B cell (primary cell): ENCODE results near the gene SOX8. TPM values are rescaled to one million over a fixed set of nuclear protein-coding genes. Genes with fewer than 3 reads are reported as not detected.

Experiments
- ATAC-seq: fragments of 200-7000 bp; cut with Tn5 transposase; one replicate; pipeline ENCODE4 v1.10.0; 2021; ENCODE audit warnings: low read depth, mild to moderate bottlenecking, moderate number of reproducible peaks, moderate library complexity
- CTCF ChIA-PET: fragments of 350-600 bp; sonication (Branson Sonifier 250); formaldehyde crosslinking; loops from one replicate; lab custom pipeline; 2021; ENCODE audit warnings: antibody characterized with exemption, inconsistent platforms; lab: Charles Lee
- POLR2A ChIA-PET: fragments of 350-600 bp; sonication (Branson Sonifier 250); formaldehyde crosslinking; loops from one replicate; lab custom pipeline; 2021; ENCODE audit warnings: antibody characterized with exemption; lab: Charles Lee
- DNase-seq: peaks from one replicate; pipeline ENCODE4 v3.0.0; 2013
- H2AFZ ChIP-seq: 2 replicates; pipeline ENCODE4 v1.6.1; 2012; ENCODE audit warnings: mild to moderate bottlenecking, low read depth, low read length; ENCODE audit not compliant: insufficient read depth, poor library complexity, severe bottlenecking
- H3K27ac ChIP-seq, 2 donors: 1 replicate in 1 of 2; 2 replicates in 1 of 2; pipeline ENCODE4 v1.5.1; 2012 to 2013; ENCODE audit warnings: low read length in 2 of 2, mild to moderate bottlenecking in 2 of 2, moderate library complexity in 1 of 2
- H3K27me3 ChIP-seq, 4 experiments: fragments of 200-600 bp in 1 of 4; sonication (generic) in 1 of 4; replicated peaks in 1 of 4; 1 replicate in 2 of 4; 2 replicates in 2 of 4; pipeline versions ENCODE4 v1.6.1 to v1.7.0; 2013 to 2016; ENCODE audit warnings: low read length in 3 of 4, mild to moderate bottlenecking in 2 of 4, mixed read lengths in 1 of 4, moderate library complexity in 1 of 4; ENCODE audit not compliant: insufficient read depth in 4 of 4, control insufficient read depth in 3 of 4; ENCODE audit errors: control extremely low read depth in 1 of 4
- H3K36me3 ChIP-seq, 2 experiments: replicated peaks in 1 of 2; 1 replicate in 1 of 2; 2 replicates in 1 of 2; pipeline versions ENCODE4 v1.6.1 to v1.7.1; 2013; ENCODE audit warnings: low read length in 1 of 2; ENCODE audit not compliant: insufficient read depth in 2 of 2, control insufficient read depth in 1 of 2; ENCODE audit errors: control extremely low read depth in 1 of 2, extremely low read depth in 1 of 2
- H3K4me1 ChIP-seq, 2 donors: fragments of 200-600 bp in 1 of 2; sonication (generic) in 1 of 2; 1 replicate in 1 of 2; 2 replicates in 1 of 2; pipeline versions ENCODE4 v1.5.1 to v1.6.1; 2013 to 2017; ENCODE audit warnings: low read length in 2 of 2; ENCODE audit not compliant: control insufficient read depth in 2 of 2, insufficient read depth in 2 of 2
- H3K4me2 ChIP-seq: replicated peaks from 2 replicates; pipeline ENCODE3; 2012; ENCODE audit warnings: mild to moderate bottlenecking, low read depth, low read length; ENCODE audit not compliant: poor library complexity, severe bottlenecking
- H3K4me3 ChIP-seq, 5 experiments: fragments of 200-600 bp in 1 of 5; sonication (generic) in 1 of 5; 1 replicate in 3 of 5; 2 replicates in 2 of 5; pipeline versions ENCODE4 v1.5.1 to v1.7.0; 2011 to 2016; ENCODE audit warnings: low read length in 4 of 5, mild to moderate bottlenecking in 4 of 5, low read depth in 2 of 5, control low read depth in 1 of 5, moderate library complexity in 1 of 5; ENCODE audit not compliant: insufficient read depth in 1 of 5; ENCODE audit errors: control extremely low read depth in 1 of 5, extremely low read depth in 1 of 5
- H3K79me2 ChIP-seq: fragments of 200-600 bp; sonication (generic); one replicate; pipeline ENCODE4 v1.6.0; 2016; ENCODE audit warnings: low read length; ENCODE audit not compliant: control insufficient read depth, insufficient read depth
- H3K9ac ChIP-seq: fragments of 200-600 bp; sonication (generic); 2 replicates; pipeline ENCODE4 v1.6.1; 2017; ENCODE audit warnings: mild to moderate bottlenecking, low read length, moderate library complexity
- H3K9me3 ChIP-seq, 3 donors: one replicate each; pipeline versions ENCODE4 v1.6.1 to v1.7.1; 2013; ENCODE audit warnings: low read length in 2 of 3; ENCODE audit not compliant: control insufficient read depth in 2 of 3, insufficient read depth in 1 of 3; ENCODE audit errors: control extremely low read depth in 1 of 3
- H4K20me1 ChIP-seq: 2 replicates; pipeline ENCODE4 v1.6.0; 2012; ENCODE audit warnings: mild to moderate bottlenecking, low read length; ENCODE audit not compliant: insufficient read depth, control insufficient read depth, poor library complexity, severe bottlenecking
- H3K27ac Mint-ChIP-seq: one replicate; pipeline ENCODE4 v1.8.0; 2021; ENCODE audit warnings: mixed read lengths
- H3K27me3 Mint-ChIP-seq: one replicate; pipeline ENCODE4 v1.8.0; 2021; ENCODE audit warnings: mixed read lengths
- H3K4me1 Mint-ChIP-seq: one replicate; pipeline ENCODE4 v1.8.0; 2021; ENCODE audit warnings: mixed read lengths
- H3K4me3 Mint-ChIP-seq: one replicate; pipeline ENCODE4 v1.8.0; 2021; ENCODE audit warnings: mixed read lengths
- H3K9me3 Mint-ChIP-seq: one replicate; pipeline ENCODE4 v1.8.0; 2022; ENCODE audit warnings: mixed read lengths; ENCODE audit not compliant: insufficient read depth
- CTCF ChIP-seq: fragments of 200-600 bp; IDR thresholded peaks from one replicate; pipeline ENCODE4 v1.8.0; 2022; ENCODE audit warnings: antibody characterized with exemption, mild to moderate bottlenecking
- EZH2 ChIP-seq: IDR thresholded peaks from 2 replicates; pipeline ENCODE4 v1.6.1; 2012; ENCODE audit warnings: borderline replicate concordance, low read depth, mild to moderate bottlenecking, moderate library complexity, low read length; ENCODE audit not compliant: insufficient read depth, poor library complexity, severe bottlenecking
- WGBS: methylation state at CpG from one replicate; pipeline ENCODE4 v1.1.5; 2013; ENCODE audit warnings: missing lambda C conversion rate; ENCODE audit not compliant: insufficient coverage; 5-methylcytosine and 5-hydroxymethylcytosine counted together
- intact Hi-C: fragments of 100-400 bp; cut with micrococcal nuclease; formaldehyde crosslinking; loops from one replicate; pipeline ENCODE4 v1.10.0; 2022
- polyA plus RNA-seq: library from polyadenylated mRNA; depleted of rRNA; stranded (reverse); fragments of >200 nt; gene quantifications from 2 replicates; pipeline ENCODE4 v1.2.3, GENCODE V29; 2012
- total RNA-seq, 2 donors: library from RNA; stranded (reverse); fragments of 120-200 nt in 1 of 2; gene quantifications; 1 replicate in 1 of 2; 2 replicates in 1 of 2; pipeline versions ENCODE4 v1.2.3 to v1.2.4, GENCODE V29; 2013 to 2022

The SOX8 gene
- total and polyA plus RNA-seq, 2 donors (not counting 1 experiment from before 2014, with no cell fraction given): 0.03 to 1.2 TPM

DNA sequence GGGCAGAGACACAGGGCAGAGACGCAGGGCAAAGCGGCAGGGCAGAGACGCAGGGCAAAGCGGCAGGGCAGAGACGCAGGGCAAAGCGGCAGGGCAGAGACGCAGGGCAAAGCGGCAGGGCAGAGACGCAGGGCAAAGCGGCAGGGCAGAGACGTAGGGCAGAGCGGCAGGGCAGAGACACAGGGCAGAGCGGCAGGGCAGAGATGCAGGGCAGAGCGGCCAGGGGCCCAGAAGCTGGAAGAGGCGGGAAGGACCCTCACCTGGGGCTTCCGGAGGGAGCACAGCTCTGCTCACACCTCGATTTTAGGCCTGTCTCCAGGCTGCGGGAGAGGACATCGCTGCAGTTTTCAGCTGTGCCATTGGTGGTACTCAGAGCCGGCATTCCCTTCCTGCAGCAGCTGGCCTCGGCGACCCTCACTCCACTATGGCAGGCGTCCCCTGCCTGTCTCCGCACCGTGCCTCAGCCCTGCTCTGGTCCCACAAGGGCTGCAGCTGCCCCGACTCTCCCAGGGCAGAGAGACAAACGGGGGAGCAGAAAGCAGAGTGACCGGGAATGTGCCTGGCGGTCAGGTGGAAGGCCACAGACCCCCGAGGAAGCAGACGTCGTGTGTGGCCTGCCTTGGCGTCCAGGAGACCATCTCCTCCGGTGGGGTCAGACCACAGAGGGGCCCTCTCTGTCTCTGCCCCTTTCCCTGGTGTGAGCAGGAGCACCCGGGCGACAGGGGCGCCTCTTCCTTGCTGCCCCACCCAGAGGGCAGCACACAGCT, 29.9 kb downstream of the SOX8 start:
- H3K9me3 ChIP-seq: peaks cover 0 to 5% (median 0%) of the 10 kb centered on the region in 3 donors
- CTCF ChIA-PET: no interaction called here

More for the DNA sequence above, 29.9 kb downstream of the SOX8 start:
- Histone ChIP-seq H3K36me3 (no peaks in the 10 kb centered on the region), H3K4me3 (no peak overlapping the region), H4K20me1 (no peaks in the 10 kb centered on the region), H2AFZ (no peak overlapping the region), H3K27ac (no peak overlapping the region), H3K27me3 (peaks cover 0 to 2% (median 0%) of the 10 kb centered on the region in 4 experiments), H3K4me1 (no peaks in the 10 kb centered on the region), H3K4me2 (no peak overlapping the region), H3K9ac (no peak overlapping the region), H3K79me2 (no peaks in the 10 kb centered on the region)
- H3K9me3 Mint-ChIP-seq: no peaks in the 10 kb centered on the region
- H3K27ac Mint-ChIP-seq: no peak overlapping the region
- no peak for ATAC-seq
- WGBS: 89% methylated on average over 36 of the region's 37 CpGs
- TF ChIP-seq CTCF: no peak
- no peak for TF ChIP-seq EZH2
- POLR2A ChIA-PET: no interaction called here
- no peak for DNase-seq
- H3K27me3 Mint-ChIP-seq: peaks cover 7% of the 10 kb centered on the region
- no peaks in the 10 kb centered on the region for H3K4me1 Mint-ChIP-seq
- intact Hi-C loops: no loop called here
- H3K4me3 Mint-ChIP-seq: no peak overlapping the region
